Thoracic aorta endothelial cell (primary cell): ENCODE results near the gene TPD52L2. TPM values are rescaled to one million over a fixed set of nuclear protein-coding genes. Genes with fewer than 3 reads are reported as not detected.

Source experiments
- small RNA-seq: library from RNA; depleted of rRNA; stranded (forward); fragments of <200 nt; gene quantifications from one replicate; pipeline ENCODE3, GENCODE V24; 2012
- total RNA-seq: library from RNA; depleted of rRNA; stranded (reverse); fragments of >200 nt; gene quantifications from 2 replicates; pipeline ENCODE4 v1.2.3, GENCODE V29; 2012

TPD52L2 gene
- 128 and 140 TPM in 2 replicates for total RNA-seq

GRCh38 chr20:63864978-63865640 is at the start of gene TPD52L2:
TSS of gene TPD52L2 (plus strand) at chr20:63865270. CDS start at chr20:63865366, 96 bp downstream.

GRCh38 chr20:63830841-63831588 is 34.1 kb upstream of the TPD52L2 start, which contains the start of gene ZBTB46:
TSS of gene ZBTB46 (minus strand) at chr20:63831264. CDS start at chr20:63790757, 40,507 bp downstream.

GRCh38 chr20:63861365-63861934 is 3.6 kb upstream of the TPD52L2 start, which contains the start of gene ABHD16B:
TSS of gene ABHD16B (plus strand) at chr20:63861498. CDS start at chr20:63861541, 43 bp downstream.

GRCh38 chr20:63894358-63895201 is 29.5 kb downstream of the TPD52L2 start, which contains the start of gene DNAJC5:
TSS of gene DNAJC5 (plus strand) at chr20:63895126. CDS start at chr20:63928346, 33,220 bp downstream.

Small RNAs within 50 kb of the gene (small RNA-seq; reads per million reads assigned to genes)
- gene MIR941-2 (not detected), gene MIR941-4 (not detected), gene MIR941-5 (not detected), gene RNU1-134P (45.0 reads per million, percentile 97 among the genes with 10 or more reads in this experiment)

Other genes with a start within 250 kb of the TPD52L2 start
- 8.6 and 10.6 TPM in 2 replicates for gene GMEB2, start 238.2 kb upstream of the TPD52L2 start, total RNA-seq
- gene STMN3, start 211.8 kb upstream of the TPD52L2 start, total RNA-seq, result 3.5 and 6.1 TPM in 2 replicates
- gene RTEL1, start 207.0 kb upstream of the TPD52L2 start, total RNA-seq, result 19.8 and 22.6 TPM in 2 replicates
- 13.2 and 15.5 TPM in 2 replicates for gene TNFRSF6B, start 168.6 kb upstream of the TPD52L2 start, total RNA-seq
- gene ARFRP1, start 157.3 kb upstream of the TPD52L2 start, total RNA-seq, result 24.3 and 25.3 TPM in 2 replicates
- 15.8 and 16.1 TPM in 2 replicates for gene ZGPAT, start 157.2 kb upstream of the TPD52L2 start, total RNA-seq
- gene LIME1, start 128.6 kb upstream of the TPD52L2 start, total RNA-seq, result 2.4 and 3.6 TPM in 2 replicates
- 21.8 and 25.8 TPM in 2 replicates for gene SLC2A4RG, start 125.5 kb upstream of the TPD52L2 start, total RNA-seq
- 2.9 and 3.2 TPM in 2 replicates for gene ZBTB46, start 34.0 kb upstream of the TPD52L2 start, total RNA-seq
- gene ABHD16B, start 3.8 kb upstream of the TPD52L2 start, total RNA-seq, result not detected in 2 replicates
- 75.0 and 76.5 TPM in 2 replicates for gene DNAJC5, start 29.9 kb downstream of the TPD52L2 start, total RNA-seq
- gene UCKL1, start 91.1 kb downstream of the TPD52L2 start, total RNA-seq, result 21.4 and 23.3 TPM in 2 replicates
- gene ZNF512B, start 104.7 kb downstream of the TPD52L2 start, total RNA-seq, result 12.9 and 16.4 TPM in 2 replicates
- 1.9 and 2.6 TPM in 2 replicates for gene SAMD10, start 114.4 kb downstream of the TPD52L2 start, total RNA-seq
- 63.0 and 73.5 TPM in 2 replicates for gene PRPF6, start 115.9 kb downstream of the TPD52L2 start, total RNA-seq
- 2.1 and 3.3 TPM in 2 replicates for gene C20orf204, start 170.9 kb downstream of the TPD52L2 start, total RNA-seq
- gene SOX18, start 184.4 kb downstream of the TPD52L2 start, total RNA-seq, result 25.5 and 42.1 TPM in 2 replicates
- 15.6 and 17.3 TPM in 2 replicates for gene TCEA2, start 197.9 kb downstream of the TPD52L2 start, total RNA-seq
- 17.4 and 21.0 TPM in 2 replicates for gene RGS19, start 214.2 kb downstream of the TPD52L2 start, total RNA-seq
- 0.93 and 1.0 TPM in 2 replicates for gene OPRL1, start 214.8 kb downstream of the TPD52L2 start, total RNA-seq
- 0.29 and 0.40 TPM in 2 replicates for gene LKAAEAR1, start 219.1 kb downstream of the TPD52L2 start, total RNA-seq
- gene NPBWR2, start 242.3 kb downstream of the TPD52L2 start, total RNA-seq, result not detected in 2 replicates